ENCODE data around the gene FXYD5. TPM values are rescaled to one million over a fixed set of nuclear protein-coding genes. Genes with fewer than 3 reads are reported as not detected.

FXYD5 gene
- total RNA-seq, 2 donors from 2014 or later = 14.9 to 18.3 TPM

- no peak for DNase-seq
- intact Hi-C loops (cut with DNase I, micrococcal nuclease) = no loop called here
- ATAC-seq = no peak
These were observed 63.1 kb downstream of the FXYD5 start for GRCh38 chr19:35217649-35217990.

- intact Hi-C loops (cut with DNase I, micrococcal nuclease) = no loop called here
- no peak for DNase-seq
- ATAC-seq = no peak
These were observed 64.5 kb downstream of the FXYD5 start for GRCh38 chr19:35219008-35219407.

Other genes starting within 250 kb of the FXYD5 start
- gene ZNF30, start 227.8 kb upstream of the FXYD5 start, total RNA-seq = 1 to 10 TPM; 2.2 to 2.7 TPM
- 1 to 10 TPM; 5.8 to 6.4 TPM for gene ZNF792, start 190.5 kb upstream of the FXYD5 start, total RNA-seq
- gene GRAMD1A, start 154.4 kb upstream of the FXYD5 start, total RNA-seq = 10 to 100 TPM; 17.1 to 32.3 TPM
- 1 to 10 TPM; 2.2 to 4.1 TPM for gene SCN1B, start 124.3 kb upstream of the FXYD5 start, total RNA-seq
- gene HPN, start 113.0 kb upstream of the FXYD5 start, total RNA-seq = 1 to 10 TPM in 1 of 2 donors, under 1 TPM in 1; 0.95 to 1.1 TPM
- gene FXYD3, start 38.9 kb upstream of the FXYD5 start, total RNA-seq = 1,000 to 10,000 TPM; 4,169 to 4,218 TPM
- 10 to 100 TPM in 1 of 2 donors, 1 to 10 TPM in 1; 9.7 to 14.2 TPM for gene LGI4, start 19.7 kb upstream of the FXYD5 start, total RNA-seq
- gene FXYD1, start 15.9 kb upstream of the FXYD5 start, total RNA-seq = 10 to 100 TPM in 1 of 2 donors, 1 to 10 TPM in 1; 7.7 to 30.3 TPM
- not detected for gene FXYD7, start 11.5 kb upstream of the FXYD5 start, total RNA-seq
- gene FAM187B, start 74.0 kb downstream of the FXYD5 start, total RNA-seq = not detected
- 100 to 1,000 TPM; 323 to 324 TPM for gene LSR, start 94.3 kb downstream of the FXYD5 start, total RNA-seq
- gene USF2, start 114.2 kb downstream of the FXYD5 start, total RNA-seq = 10 to 100 TPM; 85.9 to 96.2 TPM
- gene HAMP, start 127.8 kb downstream of the FXYD5 start, total RNA-seq = not detected
- gene MAG, start 137.4 kb downstream of the FXYD5 start, total RNA-seq = not detected
- 1 to 10 TPM; 2.5 to 3.2 TPM for gene CD22, start 174.5 kb downstream of the FXYD5 start, total RNA-seq
- gene FFAR1, start 193.2 kb downstream of the FXYD5 start, total RNA-seq = under 1 TPM in 1 of 2 donors, not detected in 1; 0.11 TPM
- gene FFAR3, start 203.7 kb downstream of the FXYD5 start, total RNA-seq = not detected
- not detected for gene GPR42, start 216.3 kb downstream of the FXYD5 start, total RNA-seq

Measured in left colon (tissue), 2 donors.